B cell (primary cell): ENCODE data around the gene RTP4. TPM values are rescaled to one million over a fixed set of nuclear protein-coding genes. Genes with fewer than 3 reads are reported as not detected.

Experiments used
- ATAC-seq: fragments of 200-7000 bp; cut with Tn5 transposase; one replicate; pipeline ENCODE4 v1.10.0; 2021; ENCODE audit warnings: low read depth, mild to moderate bottlenecking, moderate number of reproducible peaks, moderate library complexity
- CTCF ChIA-PET: fragments of 350-600 bp; sonication (Branson Sonifier 250); formaldehyde crosslinking; loops from one replicate; lab custom pipeline; 2021; ENCODE audit warnings: antibody characterized with exemption, inconsistent platforms; lab: Charles Lee
- POLR2A ChIA-PET: fragments of 350-600 bp; sonication (Branson Sonifier 250); formaldehyde crosslinking; loops from one replicate; lab custom pipeline; 2021; ENCODE audit warnings: antibody characterized with exemption; lab: Charles Lee
- DNase-seq: peaks from one replicate; pipeline ENCODE4 v3.0.0; 2013
- H2AFZ ChIP-seq: 2 replicates; pipeline ENCODE4 v1.6.1; 2012; ENCODE audit warnings: mild to moderate bottlenecking, low read depth, low read length; ENCODE audit not compliant: insufficient read depth, poor library complexity, severe bottlenecking
- H3K27ac ChIP-seq, 2 donors: 1 replicate in 1 of 2; 2 replicates in 1 of 2; pipeline ENCODE4 v1.5.1; 2012 to 2013; ENCODE audit warnings: low read length in 2 of 2, mild to moderate bottlenecking in 2 of 2, moderate library complexity in 1 of 2
- H3K27me3 ChIP-seq, 4 experiments: fragments of 200-600 bp in 1 of 4; sonication (generic) in 1 of 4; replicated peaks in 1 of 4; 1 replicate in 2 of 4; 2 replicates in 2 of 4; pipeline versions ENCODE4 v1.6.1 to v1.7.0; 2013 to 2016; ENCODE audit warnings: low read length in 3 of 4, mild to moderate bottlenecking in 2 of 4, mixed read lengths in 1 of 4, moderate library complexity in 1 of 4; ENCODE audit not compliant: insufficient read depth in 4 of 4, control insufficient read depth in 3 of 4; ENCODE audit errors: control extremely low read depth in 1 of 4
- H3K36me3 ChIP-seq, 2 experiments: replicated peaks in 1 of 2; 1 replicate in 1 of 2; 2 replicates in 1 of 2; pipeline versions ENCODE4 v1.6.1 to v1.7.1; 2013; ENCODE audit warnings: low read length in 1 of 2; ENCODE audit not compliant: insufficient read depth in 2 of 2, control insufficient read depth in 1 of 2; ENCODE audit errors: control extremely low read depth in 1 of 2, extremely low read depth in 1 of 2
- H3K4me1 ChIP-seq, 2 donors: fragments of 200-600 bp in 1 of 2; sonication (generic) in 1 of 2; 1 replicate in 1 of 2; 2 replicates in 1 of 2; pipeline versions ENCODE4 v1.5.1 to v1.6.1; 2013 to 2017; ENCODE audit warnings: low read length in 2 of 2; ENCODE audit not compliant: control insufficient read depth in 2 of 2, insufficient read depth in 2 of 2
- H3K4me2 ChIP-seq: replicated peaks from 2 replicates; pipeline ENCODE3; 2012; ENCODE audit warnings: mild to moderate bottlenecking, low read depth, low read length; ENCODE audit not compliant: poor library complexity, severe bottlenecking
- H3K4me3 ChIP-seq, 5 experiments: fragments of 200-600 bp in 1 of 5; sonication (generic) in 1 of 5; 1 replicate in 3 of 5; 2 replicates in 2 of 5; pipeline versions ENCODE4 v1.5.1 to v1.7.0; 2011 to 2016; ENCODE audit warnings: low read length in 4 of 5, mild to moderate bottlenecking in 4 of 5, low read depth in 2 of 5, control low read depth in 1 of 5, moderate library complexity in 1 of 5; ENCODE audit not compliant: insufficient read depth in 1 of 5; ENCODE audit errors: control extremely low read depth in 1 of 5, extremely low read depth in 1 of 5
- H3K79me2 ChIP-seq: fragments of 200-600 bp; sonication (generic); one replicate; pipeline ENCODE4 v1.6.0; 2016; ENCODE audit warnings: low read length; ENCODE audit not compliant: control insufficient read depth, insufficient read depth
- H3K9ac ChIP-seq: fragments of 200-600 bp; sonication (generic); 2 replicates; pipeline ENCODE4 v1.6.1; 2017; ENCODE audit warnings: mild to moderate bottlenecking, low read length, moderate library complexity
- H3K9me3 ChIP-seq, 3 donors: one replicate each; pipeline versions ENCODE4 v1.6.1 to v1.7.1; 2013; ENCODE audit warnings: low read length in 2 of 3; ENCODE audit not compliant: control insufficient read depth in 2 of 3, insufficient read depth in 1 of 3; ENCODE audit errors: control extremely low read depth in 1 of 3
- H4K20me1 ChIP-seq: 2 replicates; pipeline ENCODE4 v1.6.0; 2012; ENCODE audit warnings: mild to moderate bottlenecking, low read length; ENCODE audit not compliant: insufficient read depth, control insufficient read depth, poor library complexity, severe bottlenecking
- H3K27ac Mint-ChIP-seq: one replicate; pipeline ENCODE4 v1.8.0; 2021; ENCODE audit warnings: mixed read lengths
- H3K27me3 Mint-ChIP-seq: one replicate; pipeline ENCODE4 v1.8.0; 2021; ENCODE audit warnings: mixed read lengths
- H3K4me1 Mint-ChIP-seq: one replicate; pipeline ENCODE4 v1.8.0; 2021; ENCODE audit warnings: mixed read lengths
- H3K4me3 Mint-ChIP-seq: one replicate; pipeline ENCODE4 v1.8.0; 2021; ENCODE audit warnings: mixed read lengths
- H3K9me3 Mint-ChIP-seq: one replicate; pipeline ENCODE4 v1.8.0; 2022; ENCODE audit warnings: mixed read lengths; ENCODE audit not compliant: insufficient read depth
- CTCF ChIP-seq: fragments of 200-600 bp; IDR thresholded peaks from one replicate; pipeline ENCODE4 v1.8.0; 2022; ENCODE audit warnings: antibody characterized with exemption, mild to moderate bottlenecking
- EZH2 ChIP-seq: IDR thresholded peaks from 2 replicates; pipeline ENCODE4 v1.6.1; 2012; ENCODE audit warnings: borderline replicate concordance, low read depth, mild to moderate bottlenecking, moderate library complexity, low read length; ENCODE audit not compliant: insufficient read depth, poor library complexity, severe bottlenecking
- WGBS: methylation state at CpG from one replicate; pipeline ENCODE4 v1.1.5; 2013; ENCODE audit warnings: missing lambda C conversion rate; ENCODE audit not compliant: insufficient coverage; 5-methylcytosine and 5-hydroxymethylcytosine counted together
- intact Hi-C: fragments of 100-400 bp; cut with micrococcal nuclease; formaldehyde crosslinking; loops from one replicate; pipeline ENCODE4 v1.10.0; 2022
- polyA plus RNA-seq: library from polyadenylated mRNA; depleted of rRNA; stranded (reverse); fragments of >200 nt; gene quantifications from 2 replicates; pipeline ENCODE4 v1.2.3, GENCODE V29; 2012
- total RNA-seq, 2 donors: library from RNA; stranded (reverse); fragments of 120-200 nt in 1 of 2; gene quantifications; 1 replicate in 1 of 2; 2 replicates in 1 of 2; pipeline versions ENCODE4 v1.2.3 to v1.2.4, GENCODE V29; 2013 to 2022

RTP4 gene
- total and polyA plus RNA-seq, 2 donors (not counting 1 experiment from before 2014, with no cell fraction given) = 1.0 to 6.7 TPM

GRCh38 chr3:187359798-187360486 lies 8.2 kb upstream of the RTP4 start:
- no peak overlapping the region for H3K4me3 Mint-ChIP-seq
- H3K4me3 ChIP-seq = no peak overlapping the region
- intact Hi-C loops = no loop called here
- H3K4me1 Mint-ChIP-seq = no peaks in the 10 kb centered on the region
- peaks cover 3% of the 10 kb centered on the region for H3K27me3 Mint-ChIP-seq
- no peaks in the 10 kb centered on the region for H3K36me3 ChIP-seq
- ATAC-seq (no peak), DNase-seq (no peak)
- 100% methylated on average over 4 of the region's 7 CpGs for WGBS
- no peak overlapping the region for H3K4me2 ChIP-seq
- H4K20me1 ChIP-seq = no peaks in the 10 kb centered on the region
- H3K27ac ChIP-seq = no peak overlapping the region
- H3K79me2 ChIP-seq = no peaks in the 10 kb centered on the region
- H3K9me3 ChIP-seq = no peaks in the 10 kb centered on the region
- peaks cover 0 to 4% of the 10 kb centered on the region in 2 donors for H3K4me1 ChIP-seq
- no peak overlapping the region for H3K27ac Mint-ChIP-seq
- no peak overlapping the region for H2AFZ ChIP-seq
- H3K9me3 Mint-ChIP-seq = no peaks in the 10 kb centered on the region
- H3K9ac ChIP-seq = no peak overlapping the region
- ChIA-PET POLR2A (no interaction called here), CTCF (interaction anchor here (1.0 to 1.1 kb wide), 2 partner anchors 8 to 40 kb away, joined by 3 to 4 read pairs; partner anchors contain the start of gene RTP4)
- no peaks in the 10 kb centered on the region for H3K27me3 ChIP-seq
- TF ChIP-seq EZH2 = no peak
- TF ChIP-seq CTCF = no peak

GRCh38 chr3:187360596-187360995 lies 7.6 kb upstream of the RTP4 start:
- no peak for DNase-seq
- Histone ChIP-seq H3K4me1 (peaks cover 0 to 4% of the 10 kb centered on the region in 2 donors), H3K36me3 (no peaks in the 10 kb centered on the region), H3K27me3 (no peaks in the 10 kb centered on the region), H3K9ac (no peak overlapping the region), H3K27ac (no peak overlapping the region), H3K4me3 (no peak overlapping the region), H3K9me3 (no peaks in the 10 kb centered on the region), H2AFZ (no peak overlapping the region), H3K4me2 (no peak overlapping the region), H3K79me2 (no peaks in the 10 kb centered on the region), H4K20me1 (no peaks in the 10 kb centered on the region)
- TF ChIP-seq EZH2 = no peak
- TF ChIP-seq CTCF = no peak
- intact Hi-C loops = no loop called here
- Mint-ChIP-seq H3K9me3 (no peaks in the 10 kb centered on the region), H3K4me1 (no peaks in the 10 kb centered on the region), H3K4me3 (no peak overlapping the region), H3K27me3 (peaks cover 3% of the 10 kb centered on the region), H3K27ac (no peak overlapping the region)
- 90% methylated on average over 3 of the region's 3 CpGs for WGBS
- ChIA-PET POLR2A (no interaction called here), CTCF (interaction anchor here (1.0 kb wide), 1 partner anchor 41 kb away, joined by 3 read pairs; no protein-coding TSS in a partner anchor)
- no peak for ATAC-seq
